Esophagus (tissue), 2 donors: ENCODE results near the gene TAS2R41. TPM values are rescaled to one million over a fixed set of nuclear protein-coding genes. Genes with fewer than 3 reads are reported as not detected.

Experiments
- H3K27ac ChIP-seq, 2 donors: one replicate each; pipeline ENCODE4 v1.5.1; 2013; ENCODE audit warnings: low read depth in 2 of 2, mild to moderate bottlenecking in 2 of 2, inconsistent platforms in 1 of 2, low read length in 1 of 2, moderate library complexity in 1 of 2
- H3K27me3 ChIP-seq, 2 donors: one replicate each; pipeline ENCODE4 v1.6.1; 2013; ENCODE audit warnings: low read length in 2 of 2, control low read depth in 1 of 2, mild to moderate bottlenecking in 1 of 2; ENCODE audit not compliant: insufficient read depth in 2 of 2, control insufficient read depth in 1 of 2
- H3K36me3 ChIP-seq, 2 donors: one replicate each; pipeline ENCODE4 v1.6.1; 2013; ENCODE audit warnings: low read length in 1 of 2; ENCODE audit not compliant: control insufficient read depth in 2 of 2, insufficient read depth in 2 of 2
- H3K4me1 ChIP-seq, 2 donors: one replicate each; pipeline ENCODE4 v1.6.1; 2013; ENCODE audit warnings: low read length in 1 of 2; ENCODE audit not compliant: control insufficient read depth in 2 of 2, insufficient read depth in 2 of 2
- H3K4me3 ChIP-seq, 2 donors: one replicate each; pipeline ENCODE4 v1.5.1; 2013; ENCODE audit warnings: low read length in 2 of 2, mild to moderate bottlenecking in 2 of 2, low read depth in 1 of 2, moderate library complexity in 1 of 2
- H3K9me3 ChIP-seq, 2 donors: one replicate each; pipeline ENCODE4 v1.6.1; 2013; ENCODE audit warnings: mild to moderate bottlenecking in 2 of 2, low read depth in 1 of 2, low read length in 1 of 2, moderate library complexity in 1 of 2; ENCODE audit not compliant: control insufficient read depth in 2 of 2, insufficient read depth in 1 of 2
- WGBS, 2 donors: extraction: QIAGEN DNeasy Blood & Tissue Kit; methylation state at CpG; one replicate each; pipeline ENCODE4 v1.1.7; 2013; 5-methylcytosine and 5-hydroxymethylcytosine counted together
- polyA plus RNA-seq, 2 donors: library from polyadenylated mRNA; stranded (reverse); fragments of 200-250 nt; gene quantifications; one replicate each; pipeline ENCODE4 v1.2.3, GENCODE V29; 2013
- donor health status: healthy with polysubstance abuse.
- donor health status: Bipolar disorder and iron deficiency.

TAS2R41 gene, protein sequence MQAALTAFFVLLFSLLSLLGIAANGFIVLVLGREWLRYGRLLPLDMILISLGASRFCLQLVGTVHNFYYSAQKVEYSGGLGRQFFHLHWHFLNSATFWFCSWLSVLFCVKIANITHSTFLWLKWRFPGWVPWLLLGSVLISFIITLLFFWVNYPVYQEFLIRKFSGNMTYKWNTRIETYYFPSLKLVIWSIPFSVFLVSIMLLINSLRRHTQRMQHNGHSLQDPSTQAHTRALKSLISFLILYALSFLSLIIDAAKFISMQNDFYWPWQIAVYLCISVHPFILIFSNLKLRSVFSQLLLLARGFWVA
- not detected for polyA plus RNA-seq

DNA sequence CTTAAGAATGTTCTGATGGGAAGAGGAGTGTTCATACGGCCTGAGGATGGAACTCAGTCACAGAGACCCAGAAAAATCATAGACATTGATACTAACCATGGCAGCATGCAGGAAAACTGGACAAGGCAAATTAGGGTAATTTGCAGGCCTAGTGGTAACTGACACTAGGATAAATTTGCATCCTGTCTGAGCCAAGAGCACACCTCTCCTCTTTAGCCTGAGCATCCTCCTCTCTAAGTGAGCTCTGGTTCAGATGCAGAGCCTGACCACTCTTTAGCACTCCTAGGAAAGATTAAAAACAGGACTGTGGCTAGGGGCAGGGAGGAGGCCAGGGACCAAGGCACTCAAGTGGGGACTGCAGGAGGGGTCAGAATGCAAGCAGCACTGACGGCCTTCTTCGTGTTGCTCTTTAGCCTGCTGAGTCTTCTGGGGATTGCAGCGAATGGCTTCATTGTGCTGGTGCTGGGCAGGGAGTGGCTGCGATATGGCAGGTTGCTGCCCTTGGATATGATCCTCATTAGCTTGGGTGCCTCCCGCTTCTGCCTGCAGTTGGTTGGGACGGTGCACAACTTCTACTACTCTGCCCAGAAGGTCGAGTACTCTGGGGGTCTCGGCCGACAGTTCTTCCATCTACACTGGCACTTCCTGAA is at the start of gene TAS2R41:
Gene TAS2R41 (plus strand): TSS at position 373 of the 650 bp plus-strand sequence. CDS start 0 bp downstream, at position 373.
- no peaks in the 10 kb centered on the region for H3K27me3 ChIP-seq
- no peaks in the 10 kb centered on the region for H3K36me3 ChIP-seq
- no peaks in the 10 kb centered on the region for H3K9me3 ChIP-seq
- no peak within 1 kb of the TSS for H3K4me3 ChIP-seq
- H3K4me1 ChIP-seq = no peaks in the 10 kb centered on the region
- H3K27ac ChIP-seq = peak within 1 kb of the TSS in 1 of 2 donors; percentile 20
- WGBS, 2 donors = 75 to 85% methylated on average over 10 of the region's 10 CpGs

DNA sequence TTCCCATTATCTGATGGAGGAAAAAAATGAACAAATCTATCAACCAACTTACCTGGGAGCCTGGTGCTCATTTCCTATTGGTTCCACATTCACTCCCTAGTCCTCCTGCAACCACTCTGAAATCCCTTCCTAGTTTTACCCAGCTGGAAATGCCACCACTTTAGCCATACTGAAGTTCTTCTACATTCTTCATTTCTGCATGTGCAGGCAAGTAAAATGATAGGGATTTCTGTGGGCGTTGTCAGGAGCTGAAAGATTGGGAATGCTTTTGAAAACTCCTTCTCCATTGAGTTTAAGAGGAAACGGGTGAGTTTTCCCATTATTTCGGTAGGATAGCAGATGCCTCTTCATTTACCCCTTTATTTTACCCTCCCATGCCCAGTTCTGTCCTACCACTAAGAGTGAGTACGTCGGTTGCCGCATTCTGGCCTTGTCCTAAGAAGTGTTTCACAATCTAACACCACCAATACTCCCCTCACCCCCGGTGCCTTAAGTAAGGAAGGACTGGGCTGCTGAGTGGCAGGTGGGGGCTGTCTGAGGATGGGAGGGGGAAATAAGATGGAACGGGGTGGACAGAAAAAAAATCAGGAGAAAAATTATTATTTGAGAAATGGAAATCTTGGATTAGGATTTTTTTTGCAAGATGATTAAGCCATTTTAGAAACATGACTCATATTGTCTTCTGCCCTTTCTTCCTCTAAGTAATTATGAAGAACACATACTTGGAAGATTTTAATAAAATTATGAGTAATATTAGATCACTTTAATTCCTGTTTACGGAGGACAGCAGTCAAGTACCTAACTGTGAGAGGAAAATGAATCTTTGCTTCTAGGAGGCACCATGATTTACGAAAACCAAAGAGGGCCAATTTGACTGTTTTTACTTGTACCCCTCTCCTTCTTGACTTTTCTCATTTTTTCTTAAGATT is 47.6 kb upstream of the TAS2R41 start:
- H3K4me1 ChIP-seq = no peaks in the 10 kb centered on the region
- no peaks in the 10 kb centered on the region for H3K36me3 ChIP-seq
- no peaks in the 10 kb centered on the region for H3K27me3 ChIP-seq
- no peaks in the 10 kb centered on the region for H3K9me3 ChIP-seq
- no peak overlapping the region for H3K4me3 ChIP-seq
- 60 to 72% methylated on average over 10 of the region's 10 CpGs for WGBS, 2 donors
- H3K27ac ChIP-seq = peak overlapping the region in 1 of 2 donors; percentile 30

DNA sequence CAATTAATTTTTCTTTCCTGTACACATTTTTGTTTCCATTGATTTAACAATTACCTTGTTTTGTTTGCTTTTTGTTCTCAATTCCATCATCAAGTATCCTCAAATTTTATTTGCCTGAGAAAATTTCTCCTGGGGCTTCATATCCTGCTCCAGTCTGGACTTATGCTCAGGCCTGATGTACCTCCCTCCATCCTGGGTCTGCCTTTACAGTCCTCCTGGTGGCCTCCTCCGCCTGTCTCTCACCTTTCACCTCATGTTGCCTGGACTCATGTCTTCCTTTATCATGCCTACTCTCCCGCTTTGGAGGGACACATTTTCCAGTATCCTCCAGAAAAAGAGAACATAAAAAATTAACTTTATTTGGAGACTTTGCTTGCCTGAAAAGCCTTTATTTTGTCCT is 46.6 kb upstream of the TAS2R41 start:
- WGBS, 2 donors = 49 to 73% methylated on average over 2 of the region's 2 CpGs
- H3K9me3 ChIP-seq = no peaks in the 10 kb centered on the region
- H3K27me3 ChIP-seq = no peaks in the 10 kb centered on the region
- H3K4me1 ChIP-seq = no peaks in the 10 kb centered on the region
- H3K36me3 ChIP-seq = no peaks in the 10 kb centered on the region
- no peak overlapping the region for H3K4me3 ChIP-seq
- H3K27ac ChIP-seq = no peak overlapping the region

DNA sequence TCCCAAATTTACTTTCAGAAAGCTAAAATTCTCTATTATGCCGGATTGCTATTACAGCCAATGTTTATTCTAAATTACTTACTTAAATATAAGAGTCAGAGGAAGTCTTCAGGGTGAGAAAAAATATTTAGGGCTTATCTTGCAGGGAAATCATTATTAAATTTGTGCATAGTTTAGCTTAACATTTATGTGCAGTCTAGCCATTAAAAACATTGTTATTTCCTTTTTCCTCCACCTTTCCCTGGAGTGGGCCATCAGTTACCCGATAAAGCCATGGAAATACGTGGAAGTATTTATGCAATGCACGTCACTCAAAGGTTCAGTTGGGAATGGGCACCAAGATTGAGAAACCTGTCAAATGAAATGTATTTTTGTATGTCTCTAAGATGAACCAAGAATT is 43.9 kb upstream of the TAS2R41 start:
- H3K36me3 ChIP-seq = no peaks in the 10 kb centered on the region
- WGBS, 2 donors = 88 to 89% methylated on average over 4 of the region's 4 CpGs

DNA sequence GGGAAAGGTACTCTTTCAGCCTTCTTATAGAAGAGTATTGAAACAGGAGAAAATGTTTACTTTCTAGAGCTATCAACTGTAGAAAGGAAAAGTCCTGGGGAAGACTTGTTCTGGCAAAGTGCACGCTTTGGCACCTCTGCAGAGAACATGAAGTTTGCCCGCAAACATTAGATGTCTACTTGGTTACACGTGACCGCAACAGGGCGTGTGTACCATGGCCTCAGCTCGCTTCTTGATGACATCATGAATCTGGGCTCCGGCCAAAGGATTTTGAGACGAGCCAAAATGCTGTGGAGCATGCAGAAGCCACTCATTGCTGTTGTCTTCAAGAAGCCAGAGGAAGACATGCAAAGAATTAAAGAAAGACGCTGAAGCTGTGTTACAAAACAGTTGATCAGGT is 43.0 kb upstream of the TAS2R41 start:
- no peaks in the 10 kb centered on the region for H3K27me3 ChIP-seq
- WGBS, 2 donors = 33 to 51% methylated on average over 9 of the region's 9 CpGs
- H3K27ac ChIP-seq = peak overlapping the region; percentile 50 to 72
- H3K9me3 ChIP-seq = no peaks in the 10 kb centered on the region
- no peaks in the 10 kb centered on the region for H3K4me1 ChIP-seq
- no peak overlapping the region for H3K4me3 ChIP-seq
- no peaks in the 10 kb centered on the region for H3K36me3 ChIP-seq

More for the DNA sequence above, 43.9 kb upstream of the TAS2R41 start:
- Histone ChIP-seq H3K4me1 (no peaks in the 10 kb centered on the region), H3K27me3 (no peaks in the 10 kb centered on the region), H3K27ac (no peak overlapping the region), H3K4me3 (no peak overlapping the region), H3K9me3 (no peaks in the 10 kb centered on the region)

DNA sequence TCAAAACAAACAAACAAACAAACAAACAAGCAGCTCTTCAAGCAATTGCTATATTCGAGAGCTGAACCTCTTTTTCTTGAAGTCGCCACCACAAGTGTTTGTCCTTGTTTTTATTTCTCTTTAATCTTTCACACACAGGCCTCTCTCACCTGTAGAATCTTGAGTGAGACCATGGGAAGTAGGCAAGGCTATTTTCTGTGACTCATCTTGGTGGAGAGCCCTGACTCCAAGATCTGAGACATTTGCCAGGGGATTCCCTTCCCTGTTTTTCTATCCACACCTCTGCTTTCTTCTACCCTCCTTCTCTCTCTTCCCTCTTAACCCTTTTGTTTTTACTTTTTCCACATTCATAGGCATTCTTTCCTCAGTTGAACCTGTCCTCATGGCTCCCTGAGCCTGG is 42.4 kb upstream of the TAS2R41 start:
- Histone ChIP-seq H3K27me3 (no peaks in the 10 kb centered on the region), H3K9me3 (no peaks in the 10 kb centered on the region), H3K4me3 (no peak overlapping the region), H3K27ac (peak overlapping the region; percentile 56 to 72), H3K36me3 (no peaks in the 10 kb centered on the region), H3K4me1 (no peaks in the 10 kb centered on the region)
- 70 to 74% methylated on average over 2 of the region's 2 CpGs for WGBS, 2 donors

DNA sequence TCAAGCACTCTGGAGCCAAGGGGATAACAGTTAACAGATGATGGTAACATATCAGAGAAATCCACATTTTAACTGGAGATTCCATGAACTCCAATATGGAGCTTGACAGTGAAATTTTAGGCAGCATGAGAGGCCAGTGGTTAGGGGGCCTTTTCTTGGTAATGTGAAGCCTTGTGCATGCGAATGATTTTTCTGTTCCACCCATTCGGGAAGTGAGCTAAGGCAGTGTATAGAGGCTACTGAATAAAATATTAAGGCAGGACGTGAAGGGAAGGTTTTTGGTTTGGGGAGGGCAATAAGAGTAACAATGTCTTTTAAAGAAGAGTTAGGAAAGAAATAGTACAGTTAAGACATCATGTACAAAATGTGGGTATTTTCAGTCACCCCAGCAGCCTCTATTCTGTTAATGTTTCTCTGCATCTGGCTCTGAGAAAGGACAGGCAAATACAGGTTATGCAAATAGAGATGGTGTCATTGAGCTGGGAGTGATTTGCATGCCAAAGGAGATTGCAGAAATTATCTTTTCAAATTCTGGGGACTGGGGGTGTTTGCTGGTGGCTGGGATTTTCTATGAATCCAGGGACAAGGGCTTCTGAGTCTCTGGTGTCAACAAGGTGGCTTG is 41.2 kb upstream of the TAS2R41 start:
- 88 to 93% methylated on average over 3 of the region's 3 CpGs for WGBS, 2 donors
- H3K4me1 ChIP-seq = no peaks in the 10 kb centered on the region
- no peaks in the 10 kb centered on the region for H3K36me3 ChIP-seq
- no peak overlapping the region for H3K4me3 ChIP-seq
- H3K27ac ChIP-seq = no peak overlapping the region
- H3K27me3 ChIP-seq = no peaks in the 10 kb centered on the region
- H3K9me3 ChIP-seq = no peaks in the 10 kb centered on the region

DNA sequence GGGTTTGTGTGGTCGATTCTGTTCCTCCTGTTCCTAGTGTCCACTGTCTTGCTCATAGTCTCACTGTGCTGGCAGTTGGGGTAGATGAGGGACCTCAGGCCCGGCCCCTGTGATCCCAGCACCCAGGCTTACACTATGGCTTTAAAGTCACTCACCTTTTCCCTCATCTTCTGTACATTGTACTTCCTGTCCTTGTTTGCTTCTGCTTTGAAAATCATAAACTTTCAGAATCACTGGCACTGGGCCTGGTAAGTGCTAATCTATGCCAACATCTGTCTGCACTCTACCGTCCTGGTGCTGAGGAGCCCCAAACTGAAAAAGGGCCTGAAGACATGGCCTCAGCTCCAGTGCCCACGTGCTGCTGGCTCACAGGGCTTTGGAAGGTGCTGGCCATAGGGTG is 40.1 kb upstream of the TAS2R41 start:
- H3K36me3 ChIP-seq = no peaks in the 10 kb centered on the region
- H3K9me3 ChIP-seq = no peaks in the 10 kb centered on the region
- no peak overlapping the region for H3K27ac ChIP-seq
- 53% methylated on average over 4 of the region's 4 CpGs for WGBS, 2 donors
- H3K27me3 ChIP-seq = no peaks in the 10 kb centered on the region
- no peaks in the 10 kb centered on the region for H3K4me1 ChIP-seq
- no peak overlapping the region for H3K4me3 ChIP-seq

DNA sequence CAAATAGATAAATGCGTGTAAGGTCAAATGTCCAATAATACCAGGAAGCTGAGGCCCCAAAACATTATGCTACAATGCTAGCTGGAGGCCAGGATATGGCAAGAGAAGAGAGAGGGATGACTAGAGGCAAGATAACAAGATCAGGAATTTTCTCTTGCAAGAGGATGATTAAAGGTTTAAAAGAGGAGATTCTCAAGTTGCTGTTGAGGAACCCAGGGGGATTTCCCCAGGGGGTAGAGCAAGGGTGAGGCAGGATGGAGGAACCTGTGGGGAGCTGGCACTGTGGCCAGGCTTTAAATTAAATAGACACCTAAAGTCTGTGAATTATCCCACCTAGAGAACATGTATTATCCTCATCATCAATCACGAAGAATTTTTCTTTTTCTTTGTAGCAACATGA is 37.8 kb upstream of the TAS2R41 start:
- H3K4me3 ChIP-seq = no peak overlapping the region
- H3K4me1 ChIP-seq = no peaks in the 10 kb centered on the region
- H3K27me3 ChIP-seq = no peaks in the 10 kb centered on the region
- no peaks in the 10 kb centered on the region for H3K9me3 ChIP-seq
- no peaks in the 10 kb centered on the region for H3K36me3 ChIP-seq
- WGBS, 2 donors = 89 to 92% methylated on average over 2 of the region's 2 CpGs
- no peak overlapping the region for H3K27ac ChIP-seq
